IPS-18a (cell line): Measurements from ENCODE around the gene CLDN15.

Experiments
- H3K27ac ChIP-seq: one replicate; pipeline ENCODE4 v1.5.1; 2013; ENCODE audit warnings: low read length
- H3K27me3 ChIP-seq: one replicate; pipeline ENCODE4 v1.6.1; 2013; ENCODE audit warnings: mild to moderate bottlenecking, low read length; ENCODE audit not compliant: control insufficient read depth, insufficient read depth
- H3K36me3 ChIP-seq: one replicate; pipeline ENCODE4 v1.6.1; 2013; ENCODE audit warnings: low read depth, low read length; ENCODE audit not compliant: control insufficient read depth
- H3K4me1 ChIP-seq: one replicate; pipeline ENCODE4 v1.6.1; 2013; ENCODE audit warnings: low read depth, low read length; ENCODE audit not compliant: control insufficient read depth
- H3K4me3 ChIP-seq: one replicate; pipeline ENCODE4 v1.5.1; 2013; ENCODE audit warnings: low read length
- H3K9ac ChIP-seq: one replicate; pipeline ENCODE4 v1.6.1; 2013; ENCODE audit warnings: mild to moderate bottlenecking, low read length, moderate library complexity
- H3K9me3 ChIP-seq: one replicate; pipeline ENCODE4 v1.6.1; 2013; ENCODE audit warnings: low read depth, low read length; ENCODE audit not compliant: control insufficient read depth

The CLDN15 gene

GRCh38 chr7:101241443-101242349 is 4.1 kb upstream of the CLDN15 start:
- Histone ChIP-seq H3K4me3 (no peak overlapping the region), H3K9ac (no peak overlapping the region), H3K27me3 (no peaks in the 10 kb centered on the region), H3K4me1 (peaks cover 9% of the 10 kb centered on the region), H3K36me3 (peaks cover 4% of the 10 kb centered on the region), H3K9me3 (no peaks in the 10 kb centered on the region), H3K27ac (no peak overlapping the region)

GRCh38 chr7:101241015-101241363 is 3.4 kb upstream of the CLDN15 start:
- Histone ChIP-seq H3K36me3 (peaks cover 4% of the 10 kb centered on the region), H3K9ac (no peak overlapping the region), H3K27ac (no peak overlapping the region), H3K4me1 (peaks cover 9% of the 10 kb centered on the region), H3K4me3 (no peak overlapping the region), H3K27me3 (no peaks in the 10 kb centered on the region), H3K9me3 (no peaks in the 10 kb centered on the region)

- Histone ChIP-seq H3K4me1 (peaks cover 4% of the 10 kb centered on the region), H3K9ac (no peak overlapping the region), H3K27ac (no peak overlapping the region), H3K4me3 (no peak overlapping the region), H3K36me3 (peaks cover 4% of the 10 kb centered on the region), H3K27me3 (no peaks in the 10 kb centered on the region), H3K9me3 (no peaks in the 10 kb centered on the region)
Measured at GRCh38 chr7:101240226-101241014, 2.8 kb upstream of the CLDN15 start.

- Histone ChIP-seq H3K4me1 (peaks cover 4% of the 10 kb centered on the region), H3K27ac (no peak overlapping the region), H3K36me3 (peaks cover 4% of the 10 kb centered on the region), H3K9ac (no peak overlapping the region), H3K4me3 (no peak overlapping the region), H3K27me3 (no peaks in the 10 kb centered on the region), H3K9me3 (no peaks in the 10 kb centered on the region)
Measured at GRCh38 chr7:101239951-101240220, 2.3 kb upstream of the CLDN15 start.

GRCh38 chr7:101239191-101239950 is 1.8 kb upstream of the CLDN15 start:
- no peak overlapping the region for H3K9ac ChIP-seq
- H3K27ac ChIP-seq = no peak overlapping the region
- H3K4me3 ChIP-seq = no peak overlapping the region
- no peaks in the 10 kb centered on the region for H3K9me3 ChIP-seq
- peaks cover 4% of the 10 kb centered on the region for H3K4me1 ChIP-seq
- H3K36me3 ChIP-seq = peaks cover 4% of the 10 kb centered on the region
- no peaks in the 10 kb centered on the region for H3K27me3 ChIP-seq

GRCh38 chr7:101238226-101239182 is 902 bp upstream of the CLDN15 start:
- Histone ChIP-seq H3K4me3 (no peak overlapping the region), H3K9me3 (no peaks in the 10 kb centered on the region), H3K4me1 (no peaks in the 10 kb centered on the region), H3K27me3 (no peaks in the 10 kb centered on the region), H3K9ac (no peak overlapping the region), H3K27ac (no peak overlapping the region), H3K36me3 (peaks cover 4% of the 10 kb centered on the region)

GRCh38 chr7:101236292-101236835 is 1.2 kb downstream of the CLDN15 start:
- no peak overlapping the region for H3K27ac ChIP-seq
- H3K36me3 ChIP-seq = peaks cover 4% of the 10 kb centered on the region
- no peak overlapping the region for H3K9ac ChIP-seq
- no peaks in the 10 kb centered on the region for H3K9me3 ChIP-seq
- H3K4me3 ChIP-seq = no peak overlapping the region
- no peaks in the 10 kb centered on the region for H3K27me3 ChIP-seq
- H3K4me1 ChIP-seq = peaks cover 11% of the 10 kb centered on the region

- no peak overlapping the region for H3K4me3 ChIP-seq
- no peaks in the 10 kb centered on the region for H3K9me3 ChIP-seq
- peaks cover 11% of the 10 kb centered on the region for H3K4me1 ChIP-seq
- H3K9ac ChIP-seq = no peak overlapping the region
- H3K27ac ChIP-seq = no peak overlapping the region
- no peaks in the 10 kb centered on the region for H3K27me3 ChIP-seq
- H3K36me3 ChIP-seq = peaks cover 4% of the 10 kb centered on the region
Measured at GRCh38 chr7:101235522-101235921, 2.1 kb downstream of the CLDN15 start.

GRCh38 chr7:101235050-101235449 is 2.6 kb downstream of the CLDN15 start:
- Histone ChIP-seq H3K4me1 (peaks cover 11% of the 10 kb centered on the region), H3K9me3 (no peaks in the 10 kb centered on the region), H3K27me3 (no peaks in the 10 kb centered on the region), H3K36me3 (peaks cover 4% of the 10 kb centered on the region), H3K9ac (no peak overlapping the region), H3K27ac (no peak overlapping the region), H3K4me3 (no peak overlapping the region)

GRCh38 chr7:101234636-101235035 is 3.0 kb downstream of the CLDN15 start:
- Histone ChIP-seq H3K9me3 (no peaks in the 10 kb centered on the region), H3K9ac (no peak overlapping the region), H3K4me1 (peaks cover 11% of the 10 kb centered on the region), H3K36me3 (peaks cover 4% of the 10 kb centered on the region), H3K27me3 (no peaks in the 10 kb centered on the region), H3K4me3 (no peak overlapping the region), H3K27ac (no peak overlapping the region)
